ENCODE results near the gene DCLRE1C. TPM values are rescaled to one million over a fixed set of nuclear protein-coding genes. Genes with fewer than 3 reads are reported as not detected.
A peak's percentile ranks its signal among the peaks of the same experiment; 100 is the strongest.
"Not testable (repeated sequence)": the region's sequence is repeated elsewhere in the genome, so short reads cannot be mapped to it uniquely, and the experiment has no call there.

The DCLRE1C gene
- total RNA-seq: 10 to 100 TPM; 15.0 to 17.5 TPM

DNA sequence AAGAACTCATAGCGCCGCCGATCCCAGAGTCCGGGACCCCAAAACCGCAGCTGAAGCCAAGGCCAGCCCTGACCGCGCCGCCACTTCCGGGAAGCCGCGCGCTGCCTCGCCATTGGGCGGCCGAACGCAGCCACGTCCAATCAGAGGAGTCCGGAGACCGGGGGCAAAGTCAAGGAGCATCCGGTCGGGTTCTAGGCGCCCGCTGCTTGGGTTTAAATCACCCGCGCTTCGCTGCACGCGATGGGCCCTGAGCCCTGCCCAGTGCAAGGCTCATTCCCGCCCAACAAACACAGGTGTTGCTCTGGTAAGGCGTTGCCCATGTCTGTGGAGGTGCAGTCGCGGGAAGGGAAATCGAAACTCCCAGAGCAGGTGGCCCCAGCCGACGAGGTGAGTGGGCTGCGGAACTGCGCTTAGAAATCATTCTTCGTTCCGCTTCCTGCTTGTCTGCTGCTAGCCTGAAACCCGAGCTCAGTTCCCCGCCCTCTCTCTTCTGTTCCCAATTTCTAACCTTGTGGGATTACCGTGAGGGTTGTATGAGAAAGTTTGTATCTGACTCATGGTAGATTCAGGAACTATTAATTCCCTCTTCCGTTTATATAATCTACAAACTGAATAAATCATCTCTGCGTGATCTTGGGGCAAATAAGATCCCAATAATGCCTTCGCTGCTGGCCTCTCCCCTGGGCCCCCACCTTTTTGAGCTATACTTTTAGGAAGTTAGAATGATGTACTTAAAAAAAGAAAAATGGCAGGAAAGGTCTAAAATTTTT lies at the start of gene DCLRE1C:
Gene DCLRE1C (minus strand): TSS at position 96 of the 770 bp plus-strand sequence. CDS start 86 bp downstream, at position 10.
- H3K4me1 Mint-ChIP-seq (ENCODE audit: low read depth): peaks cover 43% of the 10 kb centered on the region
- H3K36me3 Mint-ChIP-seq (ENCODE audit: low read depth): peaks cover 23% of the 10 kb centered on the region
- DNase-seq (peak; percentile 93), ATAC-seq (peak; percentile 94)
- no peaks in the 10 kb centered on the region for H3K27me3 Mint-ChIP-seq
- intact Hi-C loops (cut with micrococcal nuclease): loop anchor here (10.0 kb wide), 1 partner anchor 119 kb away; the partner anchor contains the start of genes CDNF, HSPA14 and MSANTD7
- POLR2A ChIA-PET: interaction anchor here (0.8 to 3.2 kb wide), 10 partner anchors 10 to 142 kb away, joined by 3 to 30 read pairs (median 3); partner anchors contain the start of genes CDNF, HSPA14, MSANTD7 and SUV39H2
- TF ChIP-seq CTCF (IDR thresholded peaks at IDR 0.05): no peak
- CTCF ChIA-PET: interaction anchor here (1.3 kb wide), 1 partner anchor 18 kb away, joined by 7 read pairs; no protein-coding TSS in a partner anchor
- H3K4me3 Mint-ChIP-seq: peak within 1 kb of the TSS; percentile 94
- H3K27ac Mint-ChIP-seq: peak within 1 kb of the TSS; percentile 98
- H3K9me3 Mint-ChIP-seq: no peaks in the 10 kb centered on the region

GRCh38 chr10:14995964-14996565 lies 42.2 kb upstream of the DCLRE1C start:
- ATAC-seq: no peak
- Mint-ChIP-seq H3K36me3 (ENCODE audit: low read depth) (no peaks in the 10 kb centered on the region), H3K4me1 (ENCODE audit: low read depth) (peaks cover 4% of the 10 kb centered on the region), H3K27me3 (peaks cover 1% of the 10 kb centered on the region), H3K27ac (no peak overlapping the region), H3K4me3 (no peak overlapping the region), H3K9me3 (no peaks in the 10 kb centered on the region)
- CTCF ChIA-PET: no interaction called here
- intact Hi-C loops (cut with micrococcal nuclease): no loop called here
- no peak for DNase-seq
- TF ChIP-seq CTCF (IDR thresholded peaks at IDR 0.05): no peak
- POLR2A ChIA-PET: no interaction called here

DNA sequence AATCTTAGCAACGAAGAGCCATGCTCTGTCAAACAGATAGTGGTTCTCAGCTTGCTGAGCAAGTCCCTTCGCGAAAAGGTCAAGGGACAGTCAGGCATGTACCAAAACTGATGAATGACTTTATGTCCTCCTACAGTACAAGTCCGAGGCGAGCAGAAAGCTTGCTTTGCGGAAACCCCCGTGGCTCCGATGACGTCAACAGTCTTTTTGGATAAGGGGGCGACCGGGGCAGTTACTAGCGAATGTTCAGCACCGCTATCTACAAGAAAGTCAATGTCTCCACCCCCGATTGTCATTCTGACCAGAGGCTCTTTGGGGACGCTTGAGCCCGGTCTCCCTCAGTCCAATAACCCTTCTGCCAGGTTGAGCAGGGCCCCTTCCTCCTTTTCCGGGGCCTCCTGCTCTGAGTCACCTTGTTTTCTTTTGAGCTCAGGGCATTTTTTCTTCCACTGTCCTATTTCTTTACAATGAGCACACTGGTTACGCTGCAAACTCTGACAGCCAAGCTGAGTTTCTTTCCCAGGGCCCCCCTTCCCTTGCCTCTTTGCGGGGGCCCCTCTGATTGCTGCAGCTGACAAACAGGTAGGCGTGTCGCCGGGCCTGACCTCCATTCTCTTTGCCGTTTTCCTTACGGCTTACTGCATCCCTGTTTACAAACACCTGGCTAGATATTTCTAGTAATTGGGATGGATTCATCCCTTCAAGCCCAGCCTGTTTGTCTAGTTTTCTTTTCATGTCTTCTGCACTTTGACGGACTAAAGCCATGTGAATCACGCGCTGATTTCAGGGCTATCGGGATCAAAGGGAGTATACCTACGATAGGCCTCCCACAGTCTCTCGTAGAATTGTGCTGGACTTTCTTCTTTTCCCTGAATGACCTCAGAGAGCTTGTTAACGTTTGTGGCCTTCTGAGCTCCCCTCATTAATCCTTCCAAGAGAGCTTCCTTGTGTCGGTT lies 39.9 kb upstream of the DCLRE1C start:
- intact Hi-C loops (cut with micrococcal nuclease): not testable (repeated sequence)
- POLR2A ChIA-PET: interaction anchor here (0.6 kb wide), 1 partner anchor 138 kb away, joined by 3 read pairs; no protein-coding TSS in a partner anchor

DNA sequence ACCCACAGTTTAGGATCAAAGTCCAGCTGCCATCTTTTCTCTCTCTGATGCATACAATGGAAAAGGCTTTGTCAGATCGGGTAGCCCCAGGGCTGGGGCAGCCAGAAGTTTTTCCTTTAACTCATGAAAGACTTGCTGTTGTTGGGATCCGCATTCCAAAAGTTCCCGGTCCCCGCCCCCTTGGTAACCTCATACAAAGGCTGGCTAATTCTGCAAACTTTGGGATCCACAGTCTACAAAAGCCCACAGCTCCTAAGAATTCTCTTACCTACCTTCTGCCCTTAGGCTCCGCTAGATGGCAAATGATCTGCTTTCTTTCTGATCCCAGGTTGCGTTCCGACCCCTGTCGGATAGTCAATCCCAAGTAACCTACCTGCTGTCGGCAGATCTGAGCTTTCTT lies 38.4 kb upstream of the DCLRE1C start:
- intact Hi-C loops (cut with micrococcal nuclease): not testable (repeated sequence)

More for the DNA sequence above, 39.9 kb upstream of the DCLRE1C start:
- H3K27me3 Mint-ChIP-seq; H3K27ac Mint-ChIP-seq; H3K4me3 Mint-ChIP-seq; CTCF ChIA-PET; H3K36me3 Mint-ChIP-seq (ENCODE audit: low read depth); H3K9me3 Mint-ChIP-seq; ATAC-seq; H3K4me1 Mint-ChIP-seq (ENCODE audit: low read depth): not testable (repeated sequence)
- peak; percentile 28 for DNase-seq

DNA sequence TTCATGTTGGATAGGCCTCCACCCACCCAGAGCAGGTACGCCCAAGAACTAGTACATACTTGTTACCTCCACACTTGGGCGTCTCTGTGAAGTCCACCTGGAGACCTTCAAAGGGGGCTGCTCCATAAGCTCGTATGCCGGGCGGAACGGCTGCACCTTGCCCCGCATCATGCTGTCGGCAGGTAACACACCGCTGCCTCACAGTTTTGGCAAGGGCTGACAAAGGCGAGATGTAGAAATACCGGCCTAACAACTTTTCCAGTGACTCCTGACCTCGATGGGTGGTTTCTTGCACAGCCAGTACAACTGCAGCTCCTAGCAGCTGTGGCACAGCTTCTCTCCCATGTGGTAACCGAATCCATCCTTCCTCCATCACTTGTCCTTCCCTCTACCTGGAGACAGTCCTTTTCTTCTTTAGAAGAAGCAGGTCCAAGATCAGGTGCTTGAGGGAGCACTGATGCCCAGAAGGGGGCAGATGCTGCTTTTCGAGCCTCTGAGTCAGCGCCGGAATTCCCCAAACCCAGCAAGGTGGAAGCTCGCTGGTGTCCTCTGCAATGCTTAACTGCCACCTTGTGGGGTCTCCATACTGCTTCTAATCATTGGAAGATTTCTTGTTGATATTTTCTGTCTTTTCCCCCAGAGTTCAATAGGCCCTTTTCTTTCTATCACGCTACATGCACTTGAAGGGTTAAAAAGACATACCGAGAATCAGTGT lies 37.3 kb upstream of the DCLRE1C start:
- peak; percentile 78 for DNase-seq
- not testable (repeated sequence) for H3K4me3 Mint-ChIP-seq

More for the DNA sequence above, 38.4 kb upstream of the DCLRE1C start:
- ATAC-seq; H3K27me3 Mint-ChIP-seq; POLR2A ChIA-PET; H3K36me3 Mint-ChIP-seq (ENCODE audit: low read depth); H3K4me1 Mint-ChIP-seq (ENCODE audit: low read depth); CTCF ChIA-PET; H3K4me3 Mint-ChIP-seq; H3K27ac Mint-ChIP-seq; DNase-seq; H3K9me3 Mint-ChIP-seq: not testable (repeated sequence)

GRCh38 chr10:14989552-14989951 lies 35.7 kb upstream of the DCLRE1C start:
- CTCF ChIA-PET; H3K9me3 Mint-ChIP-seq; H3K4me3 Mint-ChIP-seq; H3K4me1 Mint-ChIP-seq (ENCODE audit: low read depth); ATAC-seq; H3K27me3 Mint-ChIP-seq; H3K27ac Mint-ChIP-seq; DNase-seq; intact Hi-C loops (cut with micrococcal nuclease); POLR2A ChIA-PET; H3K36me3 Mint-ChIP-seq (ENCODE audit: low read depth): not testable (repeated sequence)

More for the DNA sequence above, 37.3 kb upstream of the DCLRE1C start:
- ATAC-seq; POLR2A ChIA-PET; CTCF ChIA-PET; intact Hi-C loops (cut with micrococcal nuclease); H3K27me3 Mint-ChIP-seq; H3K4me1 Mint-ChIP-seq (ENCODE audit: low read depth); H3K27ac Mint-ChIP-seq; H3K9me3 Mint-ChIP-seq; H3K36me3 Mint-ChIP-seq (ENCODE audit: low read depth): not testable (repeated sequence)

All from activated CD8-positive, alpha-beta T cell treated with anti-CD3 and anti-CD28 coated beads for 36 hours (primary cell).